B cell (primary cell): ENCODE data around the gene ZNF527.

ENCODE experiments used
- CTCF ChIP-seq: fragments of 200-600 bp; IDR thresholded peaks from one replicate; pipeline ENCODE4 v1.8.0; 2022; ENCODE audit warnings: antibody characterized with exemption, mild to moderate bottlenecking
- EZH2 ChIP-seq: IDR thresholded peaks from 2 replicates; pipeline ENCODE4 v1.6.1; 2012; ENCODE audit warnings: borderline replicate concordance, low read depth, mild to moderate bottlenecking, moderate library complexity, low read length; ENCODE audit not compliant: insufficient read depth, poor library complexity, severe bottlenecking

DNA sequence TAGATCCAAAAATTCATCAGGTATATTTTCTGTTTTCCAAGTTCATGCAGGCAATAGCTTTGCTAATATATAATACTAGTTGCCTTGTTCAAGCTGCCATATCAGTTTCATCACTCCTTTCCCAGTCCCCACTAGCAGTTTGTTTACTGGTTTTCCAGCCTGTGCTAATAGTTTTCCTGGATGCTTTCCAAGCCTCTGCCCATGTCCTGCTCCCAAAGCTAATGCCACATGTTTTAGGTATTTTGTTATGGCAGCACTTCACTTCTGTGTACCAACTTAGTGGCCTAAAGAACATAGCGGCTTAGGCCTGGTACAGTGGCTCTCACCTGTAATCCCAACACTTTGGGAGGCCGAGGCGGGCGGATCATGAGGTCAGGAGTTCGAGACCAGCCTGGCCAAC, 28.1 kb upstream of the ZNF527 start:
- TF ChIP-seq CTCF (no peak), EZH2 (no peak)
